ENCODE measurements around the gene GRIA2. TPM values are rescaled to one million over a fixed set of nuclear protein-coding genes. Genes with fewer than 3 reads are reported as not detected.

The GRIA2 gene
- not detected for total RNA-seq

DNA sequence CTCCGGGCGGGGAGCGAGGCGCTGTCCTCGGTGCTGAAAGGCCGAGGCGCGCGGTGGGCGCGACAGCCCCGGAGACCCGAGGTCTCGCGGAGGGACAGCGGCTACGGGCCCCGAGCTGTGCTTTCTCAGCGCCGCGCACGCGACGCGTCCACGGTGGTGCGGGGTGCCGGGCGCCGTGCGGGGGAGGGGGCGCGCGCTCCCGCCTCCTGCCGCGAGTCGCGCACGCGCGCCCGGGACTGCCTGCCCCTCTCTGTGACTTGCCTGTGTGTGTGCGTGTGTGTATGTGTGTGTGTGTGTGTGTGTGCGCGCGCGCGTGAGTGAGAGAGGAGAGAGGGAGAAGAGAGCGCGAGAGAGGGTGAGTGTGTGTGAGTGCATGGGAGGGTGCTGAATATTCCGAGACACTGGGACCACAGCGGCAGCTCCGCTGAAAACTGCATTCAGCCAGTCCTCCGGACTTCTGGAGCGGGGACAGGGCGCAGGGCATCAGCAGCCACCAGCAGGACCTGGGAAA lies at the start of gene GRIA2:
TSS of gene GRIA2 (plus strand) at position 358 of the 511 bp plus-strand sequence. CDS start 315 bp downstream, outside the sequence.

Other genes with a start within 250 kb of the GRIA2 start
- not detected for gene PDGFC, start 248.9 kb upstream of the GRIA2 start, total RNA-seq
- gene GLRB, start 144.6 kb upstream of the GRIA2 start, total RNA-seq: not detected

Data from activated naive CD4-positive, alpha-beta T cell treated with anti-CD3 and anti-CD28 coated beads, Interleukin-2, amount 10 ng/mL, durations not matched to agents 5 hours and 36 hours (primary cell).